ENCODE results near the gene PNMT.
"Not testable (repeated sequence)": the region's sequence is repeated elsewhere in the genome, so short reads cannot be mapped to it uniquely, and the experiment has no call there.

PNMT gene

GRCh38 chr17:39702901-39703893 is 34.9 kb downstream of the PNMT start:
- no peak for DNase-seq (ENCODE audit: extremely low spot score, insufficient read length, low read depth)

GRCh38 chr17:39703913-39704312 is 35.7 kb downstream of the PNMT start:
- no peak for FAIRE-seq
- no peak for DNase-seq (ENCODE audit: extremely low spot score, insufficient read length, low read depth)

More at GRCh38 chr17:39702901-39703893, 34.9 kb downstream of the PNMT start:
- FAIRE-seq = peak; percentile 70

- FAIRE-seq (no peak), DNase-seq (ENCODE audit: extremely low spot score, insufficient read length, low read depth) (no peak)
These were observed 36.7 kb downstream of the PNMT start for GRCh38 chr17:39704821-39705551.

GRCh38 chr17:39705786-39706348 is 37.6 kb downstream of the PNMT start:
- FAIRE-seq = no peak

GRCh38 chr17:39706383-39706782 is 38.1 kb downstream of the PNMT start:
- FAIRE-seq = no peak
- DNase-seq (ENCODE audit: extremely low spot score, insufficient read length, low read depth) = no peak

More at GRCh38 chr17:39705786-39706348, 37.6 kb downstream of the PNMT start:
- no peak for DNase-seq (ENCODE audit: extremely low spot score, insufficient read length, low read depth)

GRCh38 chr17:39706921-39707337 is 38.7 kb downstream of the PNMT start:
- FAIRE-seq = no peak
- no peak for DNase-seq (ENCODE audit: extremely low spot score, insufficient read length, low read depth)

GRCh38 chr17:39709319-39709997 is 41.2 kb downstream of the PNMT start:
- no peak for DNase-seq (ENCODE audit: extremely low spot score, insufficient read length, low read depth)
- no peak for FAIRE-seq

GRCh38 chr17:39709998-39710964 is 42.0 kb downstream of the PNMT start:
- DNase-seq (ENCODE audit: extremely low spot score, insufficient read length, low read depth) (no peak), FAIRE-seq (no peak)

- FAIRE-seq; DNase-seq (ENCODE audit: extremely low spot score, insufficient read length, low read depth): not testable (repeated sequence)
These were observed 42.8 kb downstream of the PNMT start for GRCh38 chr17:39711071-39711470.

GRCh38 chr17:39711851-39712250 is 43.6 kb downstream of the PNMT start:
- no peak for DNase-seq (ENCODE audit: extremely low spot score, insufficient read length, low read depth)
- FAIRE-seq = no peak

GRCh38 chr17:39714234-39714633 is 46.0 kb downstream of the PNMT start:
- FAIRE-seq (no peak), DNase-seq (ENCODE audit: extremely low spot score, insufficient read length, low read depth) (no peak)

GRCh38 chr17:39715375-39716072 is 47.3 kb downstream of the PNMT start:
- DNase-seq (ENCODE audit: extremely low spot score, insufficient read length, low read depth) (no peak), FAIRE-seq (no peak)

GRCh38 chr17:39716073-39716818 is 48.0 kb downstream of the PNMT start:
- DNase-seq (ENCODE audit: extremely low spot score, insufficient read length, low read depth) = no peak
- FAIRE-seq = no peak

- FAIRE-seq = no peak
- DNase-seq (ENCODE audit: extremely low spot score, insufficient read length, low read depth) = no peak
These were observed 48.8 kb downstream of the PNMT start for GRCh38 chr17:39716879-39717536.

GRCh38 chr17:39717660-39718059 is 49.4 kb downstream of the PNMT start:
- FAIRE-seq = no peak
- no peak for DNase-seq (ENCODE audit: extremely low spot score, insufficient read length, low read depth)

GRCh38 chr17:39719563-39720355 is 51.5 kb downstream of the PNMT start:
- no peak for FAIRE-seq
- DNase-seq (ENCODE audit: extremely low spot score, insufficient read length, low read depth) = no peak
